Measurements from ENCODE around the gene CORO7. TPM values are rescaled to one million over a fixed set of nuclear protein-coding genes. Genes with fewer than 3 reads are reported as not detected.

The CORO7 gene
- total RNA-seq, 1 donor from 2014 or later: 25.7 TPM

- Mint-ChIP-seq H3K9me3 (ENCODE audit: low read depth) (no peaks in the 10 kb centered on the region), H3K27ac (no peak overlapping the region), H3K4me1 (ENCODE audit: low read depth) (peaks cover 5% of the 10 kb centered on the region), H3K4me3 (ENCODE audit: low read depth) (peak overlapping the region; percentile 51), H3K27me3 (no peaks in the 10 kb centered on the region), H3K36me3 (ENCODE audit: insufficient read depth) (peaks cover 2% of the 10 kb centered on the region)
- no peak for DNase-seq (ENCODE audit: low spot score, unreplicated experiment)
- TF ChIP-seq, protein P1, sequence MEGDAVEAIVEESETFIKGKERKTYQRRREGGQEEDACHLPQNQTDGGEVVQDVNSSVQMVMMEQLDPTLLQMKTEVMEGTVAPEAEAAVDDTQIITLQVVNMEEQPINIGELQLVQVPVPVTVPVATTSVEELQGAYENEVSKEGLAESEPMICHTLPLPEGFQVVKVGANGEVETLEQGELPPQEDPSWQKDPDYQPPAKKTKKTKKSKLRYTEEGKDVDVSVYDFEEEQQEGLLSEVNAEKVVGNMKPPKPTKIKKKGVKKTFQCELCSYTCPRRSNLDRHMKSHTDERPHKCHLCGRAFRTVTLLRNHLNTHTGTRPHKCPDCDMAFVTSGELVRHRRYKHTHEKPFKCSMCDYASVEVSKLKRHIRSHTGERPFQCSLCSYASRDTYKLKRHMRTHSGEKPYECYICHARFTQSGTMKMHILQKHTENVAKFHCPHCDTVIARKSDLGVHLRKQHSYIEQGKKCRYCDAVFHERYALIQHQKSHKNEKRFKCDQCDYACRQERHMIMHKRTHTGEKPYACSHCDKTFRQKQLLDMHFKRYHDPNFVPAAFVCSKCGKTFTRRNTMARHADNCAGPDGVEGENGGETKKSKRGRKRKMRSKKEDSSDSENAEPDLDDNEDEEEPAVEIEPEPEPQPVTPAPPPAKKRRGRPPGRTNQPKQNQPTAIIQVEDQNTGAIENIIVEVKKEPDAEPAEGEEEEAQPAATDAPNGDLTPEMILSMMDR (IDR thresholded peaks at IDR 0.05; ENCODE audit: unreplicated experiment): no peak
Measured at GRCh38 chr16:4351880-4352279, 64.5 kb downstream of the CORO7 start.

DNA sequence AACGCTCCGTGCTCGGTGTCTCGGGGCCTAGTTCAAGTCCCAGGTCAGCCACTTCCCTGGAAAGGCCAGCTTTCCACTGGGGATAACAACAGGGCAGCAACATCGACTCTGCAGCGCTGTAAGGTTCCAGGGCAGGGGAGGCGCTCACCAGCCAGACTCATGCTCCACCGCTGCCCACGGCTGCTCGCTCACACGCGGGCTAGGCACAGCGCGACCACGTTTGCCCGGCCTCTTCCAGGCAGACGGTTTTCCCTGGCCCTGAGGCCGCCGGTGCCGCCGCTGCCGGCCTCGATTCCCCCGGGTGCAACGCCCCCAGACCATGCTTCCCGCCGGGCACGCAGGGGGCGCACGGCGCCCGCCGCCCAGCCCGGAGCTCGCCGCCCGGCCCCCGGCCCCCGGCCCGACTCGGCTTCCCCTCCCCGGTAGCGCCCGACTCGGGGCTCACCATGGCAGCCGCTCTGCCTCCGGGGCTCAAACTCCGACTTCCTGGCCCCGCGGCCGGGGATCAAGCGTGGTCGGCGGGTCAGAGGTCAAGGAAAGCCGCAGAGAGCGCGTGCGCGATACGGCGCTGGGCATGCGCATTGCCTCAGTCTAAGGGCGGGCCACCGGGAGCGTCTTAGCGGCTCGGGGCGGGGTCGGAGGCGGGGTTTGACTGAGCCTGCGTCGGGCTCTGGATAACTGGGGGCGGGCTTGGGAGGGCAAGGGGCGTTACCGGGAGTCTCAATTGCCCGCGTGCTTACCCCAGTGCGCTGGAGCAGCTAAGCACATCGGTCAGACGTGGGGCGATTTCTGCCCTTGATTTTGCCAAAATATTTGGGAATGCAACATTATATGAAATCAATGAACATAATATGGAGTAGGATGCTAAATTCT, 65.4 kb downstream of the CORO7 start, which contains the start of gene PAM16:
Gene PAM16 (minus strand): TSS at position 535 of the 873 bp plus-strand sequence. CDS start 87 bp downstream, at position 448.
- Mint-ChIP-seq H3K4me1 (ENCODE audit: low read depth) (peaks cover 5% of the 10 kb centered on the region), H3K27me3 (no peaks in the 10 kb centered on the region), H3K36me3 (ENCODE audit: insufficient read depth) (peaks cover 2% of the 10 kb centered on the region), H3K4me3 (ENCODE audit: low read depth) (peak within 1 kb of the TSS; percentile 88), H3K27ac (peak within 1 kb of the TSS; percentile 91), H3K9me3 (ENCODE audit: low read depth) (no peaks in the 10 kb centered on the region)
- DNase-seq (ENCODE audit: low spot score, unreplicated experiment): peak; percentile 98
- TF ChIP-seq, protein P1 (IDR thresholded peaks at IDR 0.05; ENCODE audit: unreplicated experiment): peak; percentile 34

- TF ChIP-seq, protein P1 (IDR thresholded peaks at IDR 0.05; ENCODE audit: unreplicated experiment): no peak
- Mint-ChIP-seq H3K4me1 (ENCODE audit: low read depth) (peaks cover 5% of the 10 kb centered on the region), H3K4me3 (ENCODE audit: low read depth) (peak overlapping the region; percentile 88), H3K27ac (peak overlapping the region; percentile 91), H3K27me3 (no peaks in the 10 kb centered on the region), H3K36me3 (ENCODE audit: insufficient read depth) (peaks cover 2% of the 10 kb centered on the region), H3K9me3 (ENCODE audit: low read depth) (no peaks in the 10 kb centered on the region)
- DNase-seq (ENCODE audit: low spot score, unreplicated experiment): no peak
Measured at GRCh38 chr16:4350365-4350786, 66.0 kb downstream of the CORO7 start.

DNA sequence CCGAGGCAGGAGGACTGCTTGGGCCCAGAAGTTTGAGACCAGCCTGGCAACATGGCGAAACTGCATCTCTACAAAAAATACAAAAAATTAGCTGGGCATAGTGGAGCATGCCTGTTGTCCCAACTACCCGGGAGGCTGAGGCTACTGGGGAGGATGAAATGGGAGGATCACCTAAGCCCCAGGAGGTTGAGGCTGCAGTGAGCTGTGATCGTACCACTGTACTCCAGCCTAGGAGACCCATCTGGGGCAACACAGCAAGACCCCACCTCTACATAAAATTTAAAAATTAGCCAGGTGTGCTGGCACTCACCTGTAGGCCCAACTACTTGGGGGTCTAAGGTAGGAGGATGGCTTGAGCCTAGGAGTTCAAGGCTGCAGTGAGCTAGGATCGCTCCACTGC, 67.1 kb downstream of the CORO7 start:
- no peaks in the 10 kb centered on the region for H3K9me3 Mint-ChIP-seq (ENCODE audit: low read depth)
- peaks cover 5% of the 10 kb centered on the region for H3K4me1 Mint-ChIP-seq (ENCODE audit: low read depth)
- peaks cover 2% of the 10 kb centered on the region for H3K36me3 Mint-ChIP-seq (ENCODE audit: insufficient read depth)
- H3K4me3 Mint-ChIP-seq (ENCODE audit: low read depth): no peak overlapping the region
- H3K27me3 Mint-ChIP-seq: no peaks in the 10 kb centered on the region
- DNase-seq (ENCODE audit: low spot score, unreplicated experiment): no peak
- TF ChIP-seq, protein P1 (IDR thresholded peaks at IDR 0.05; ENCODE audit: unreplicated experiment): no peak
- H3K27ac Mint-ChIP-seq: no peak overlapping the region

DNA sequence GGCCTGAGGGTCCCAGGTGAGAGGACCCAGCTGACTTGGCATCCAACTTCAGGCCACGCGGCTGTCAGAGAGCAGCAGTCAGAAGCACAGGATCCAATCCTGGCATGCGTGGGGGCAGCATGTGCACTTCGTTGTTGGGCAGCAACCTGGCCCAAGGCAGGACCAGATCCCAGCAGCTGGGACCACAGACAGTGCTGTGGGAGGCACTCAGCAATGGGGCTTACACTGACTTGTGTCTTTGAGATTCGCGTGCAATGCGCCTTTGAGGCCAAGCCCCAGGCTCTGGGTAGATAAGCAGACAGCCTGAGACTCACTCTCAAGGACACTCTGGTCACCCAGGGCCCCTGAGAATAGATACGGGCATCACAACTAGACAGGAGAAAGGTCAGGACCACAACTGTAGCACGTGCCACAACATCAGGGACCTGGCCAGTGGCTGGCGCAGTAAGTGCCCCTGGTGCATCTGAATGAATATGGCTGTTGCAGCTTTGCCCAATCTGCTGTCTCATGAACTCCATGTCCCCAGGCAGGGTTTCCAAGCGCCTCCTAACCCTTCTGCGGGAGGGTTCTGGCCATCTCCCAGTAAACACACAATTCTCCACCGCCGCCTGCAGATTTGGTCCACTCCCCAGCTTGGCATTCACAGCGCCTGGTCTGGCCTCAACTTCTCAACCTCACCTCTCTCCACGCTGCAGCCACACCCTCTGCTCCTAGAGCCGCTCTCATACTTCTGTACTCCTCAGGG, 68.5 kb downstream of the CORO7 start:
- H3K4me3 Mint-ChIP-seq (ENCODE audit: low read depth): no peak overlapping the region
- peaks cover 8% of the 10 kb centered on the region for H3K36me3 Mint-ChIP-seq (ENCODE audit: insufficient read depth)
- TF ChIP-seq, protein P1 (IDR thresholded peaks at IDR 0.05; ENCODE audit: unreplicated experiment): no peak
- no peaks in the 10 kb centered on the region for H3K9me3 Mint-ChIP-seq (ENCODE audit: low read depth)
- H3K4me1 Mint-ChIP-seq (ENCODE audit: low read depth): peaks cover 5% of the 10 kb centered on the region
- DNase-seq (ENCODE audit: low spot score, unreplicated experiment): no peak
- H3K27ac Mint-ChIP-seq: peak overlapping the region; percentile 33
- no peaks in the 10 kb centered on the region for H3K27me3 Mint-ChIP-seq

Measured in progenitor cell of endocrine pancreas (in vitro differentiated cells).